ENCODE data around the gene GINS3.

GRCh38 chr16:58418601-58419000 is 26.3 kb downstream of the GINS3 start:
- TF ChIP-seq, protein P1, sequence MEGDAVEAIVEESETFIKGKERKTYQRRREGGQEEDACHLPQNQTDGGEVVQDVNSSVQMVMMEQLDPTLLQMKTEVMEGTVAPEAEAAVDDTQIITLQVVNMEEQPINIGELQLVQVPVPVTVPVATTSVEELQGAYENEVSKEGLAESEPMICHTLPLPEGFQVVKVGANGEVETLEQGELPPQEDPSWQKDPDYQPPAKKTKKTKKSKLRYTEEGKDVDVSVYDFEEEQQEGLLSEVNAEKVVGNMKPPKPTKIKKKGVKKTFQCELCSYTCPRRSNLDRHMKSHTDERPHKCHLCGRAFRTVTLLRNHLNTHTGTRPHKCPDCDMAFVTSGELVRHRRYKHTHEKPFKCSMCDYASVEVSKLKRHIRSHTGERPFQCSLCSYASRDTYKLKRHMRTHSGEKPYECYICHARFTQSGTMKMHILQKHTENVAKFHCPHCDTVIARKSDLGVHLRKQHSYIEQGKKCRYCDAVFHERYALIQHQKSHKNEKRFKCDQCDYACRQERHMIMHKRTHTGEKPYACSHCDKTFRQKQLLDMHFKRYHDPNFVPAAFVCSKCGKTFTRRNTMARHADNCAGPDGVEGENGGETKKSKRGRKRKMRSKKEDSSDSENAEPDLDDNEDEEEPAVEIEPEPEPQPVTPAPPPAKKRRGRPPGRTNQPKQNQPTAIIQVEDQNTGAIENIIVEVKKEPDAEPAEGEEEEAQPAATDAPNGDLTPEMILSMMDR (optimal IDR thresholded peaks at IDR 0.05 in 1 of 3, IDR thresholded peaks at IDR 0.05 in 1 of 3, conservative IDR thresholded peaks at IDR 0.05 in 1 of 3; ENCODE audit: extremely low read depth in 1 of 3, insufficient read depth in 2 of 3, low read length in 3 of 3): no peak
- no peak for TF ChIP-seq EZH2 (IDR thresholded peaks at IDR 0.05; ENCODE audit: low read length)

Measured in keratinocyte (primary cell).